Caco-2 (cell line): ENCODE data around the gene SEMA4B. TPM values are rescaled to one million over a fixed set of nuclear protein-coding genes. Genes with fewer than 3 reads are reported as not detected.

Source experiments
- BruUV-seq: library from RNA; stranded (reverse); fragments of 400-500 nt; replicated peaks from 2 replicates; lab custom pipeline; 2021; lab: Mats Ljungman, UMichigan
- CTCF ChIA-PET: fragments of 300-600 bp; sonication (Branson Sonifier 250); formaldehyde crosslinking; loops from one replicate; lab custom pipeline; 2022; ENCODE audit warnings: antibody characterized with exemption; lab: Charles Lee
- POLR2A ChIA-PET: fragments of 300-600 bp; sonication (Branson Sonifier 250); formaldehyde crosslinking; loops from one replicate; lab custom pipeline; 2022; ENCODE audit warnings: antibody characterized with exemption; lab: Charles Lee
- DNase-seq, 2 experiments: peaks; one replicate each; pipeline versions ENCODE4 v3.0.0 to v3.0.0-alpha.2; 2020 to 2022
- H3K27me3 ChIP-seq: replicated peaks from 2 replicates; pipeline ENCODE4 v1.6.0; 2011; ENCODE audit warnings: low read length; ENCODE audit not compliant: control insufficient read depth, insufficient read depth
- H3K36me3 ChIP-seq: 2 replicates; pipeline ENCODE4 v1.5.1; 2011; ENCODE audit warnings: low read length; ENCODE audit not compliant: control insufficient read depth, insufficient read depth
- H3K4me1 ChIP-seq: fragments of 250-450 bp; sonication (Bioruptor Pico); 2 replicates; pipeline ENCODE4 v1.5.1; 2020; ENCODE audit warnings: mild to moderate bottlenecking
- H3K4me3 ChIP-seq: 2 replicates; pipeline ENCODE4 v1.5.1; 2011; ENCODE audit warnings: low read depth, mild to moderate bottlenecking, control low read depth, low read length
- H3K9me3 ChIP-seq: fragments of 250-450 bp; sonication (Bioruptor Pico); 2 replicates; pipeline ENCODE4 v1.5.1; 2020; ENCODE audit warnings: mild to moderate bottlenecking, moderate library complexity
- H3K27ac Mint-ChIP-seq: one replicate; pipeline ENCODE4 v1.8.0; 2022; ENCODE audit warnings: mixed read lengths; ENCODE audit not compliant: unreplicated experiment
- H3K27me3 Mint-ChIP-seq: one replicate; pipeline ENCODE4 v1.8.0; 2022; ENCODE audit warnings: mixed read lengths; ENCODE audit not compliant: insufficient read depth, unreplicated experiment
- H3K36me3 Mint-ChIP-seq: one replicate; pipeline ENCODE4 v1.8.0; 2022; ENCODE audit warnings: mild to moderate bottlenecking, mixed read lengths; ENCODE audit not compliant: insufficient read depth, unreplicated experiment
- H3K4me1 Mint-ChIP-seq: one replicate; pipeline ENCODE4 v1.8.0; 2022; ENCODE audit warnings: low read depth, mixed read lengths; ENCODE audit not compliant: unreplicated experiment
- H3K4me3 Mint-ChIP-seq: one replicate; pipeline ENCODE4 v1.8.0; 2022; ENCODE audit warnings: mild to moderate bottlenecking, moderate library complexity, mixed read lengths; ENCODE audit not compliant: unreplicated experiment
- H3K9me3 Mint-ChIP-seq: one replicate; pipeline ENCODE4 v1.8.0; 2022; ENCODE audit warnings: mixed read lengths; ENCODE audit not compliant: unreplicated experiment
- intact Hi-C: fragments of 100-400 bp; cut with micrococcal nuclease; formaldehyde crosslinking; loops from one replicate; pipeline ENCODE4 v1.10.0; 2022; ENCODE audit not compliant: unreplicated experiment
- total RNA-seq: library from RNA; stranded (reverse); gene quantifications from 2 replicates; pipeline ENCODE4 v1.2.3, GENCODE V29; 2022
- TF ChIP-seq, protein P1 (sequence below), 2 experiments: fragments of 200-600 bp in 1 of 2; IDR thresholded peaks; 1 replicate in 1 of 2; 2 replicates in 1 of 2; pipeline versions ENCODE4 v1.5.1 to v1.8.0; 2011 to 2022; ENCODE audit warnings: antibody characterized with exemption in 1 of 2, control low read depth in 1 of 2, inconsistent platforms in 1 of 2, low read depth in 1 of 2, low read length in 1 of 2, mild to moderate bottlenecking in 1 of 2, moderate library complexity in 1 of 2; ENCODE audit not compliant: insufficient read depth in 1 of 2, severe bottlenecking in 1 of 2, unreplicated experiment in 1 of 2

SEMA4B gene
- total RNA-seq, 1 experiment from 2014 or later, result 13.9 TPM

DNA sequence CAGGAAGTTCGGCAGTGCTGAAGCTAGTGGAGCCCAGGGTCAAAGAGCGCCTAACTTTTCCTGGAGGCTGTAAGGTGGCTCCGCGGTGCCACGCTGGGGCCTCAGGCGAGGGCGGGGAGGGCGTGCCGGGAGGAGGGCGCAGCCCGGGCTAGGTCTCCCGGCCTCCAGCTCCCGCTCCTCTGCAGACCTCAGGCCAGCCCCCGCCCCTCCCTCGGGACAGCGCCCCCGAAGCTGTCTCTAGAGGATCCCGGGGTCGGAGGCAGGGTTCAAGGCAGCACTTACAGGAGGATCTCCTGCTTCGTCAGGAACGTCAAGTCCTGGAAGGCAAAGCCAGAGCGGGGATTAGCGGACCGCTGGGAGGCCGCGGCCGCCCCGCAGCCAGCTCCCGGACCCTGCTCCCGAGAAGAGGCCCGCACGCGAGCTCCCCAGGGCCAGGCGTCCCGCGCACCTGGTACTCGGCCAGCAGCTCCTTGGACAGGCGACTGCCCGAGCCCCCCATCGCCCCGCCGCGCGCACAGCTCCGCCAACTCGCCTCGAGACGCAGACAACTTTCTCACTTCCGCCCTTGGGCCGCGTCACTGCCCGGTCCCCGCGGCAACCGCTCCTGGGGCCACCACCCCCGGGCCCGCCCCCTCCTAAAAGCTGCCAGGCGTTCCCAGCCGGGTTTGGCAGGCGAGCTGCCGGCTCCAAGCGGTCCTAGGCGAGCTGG lies 32.4 kb downstream of the SEMA4B start, which contains the start of gene CIB1:
Gene CIB1, minus strand, starts transcription at position 555 of the 709 bp plus-strand sequence. Its CDS starts 56 bp downstream, at position 499.
- POLR2A ChIA-PET, result interaction anchor here (0.5 to 1.9 kb wide), 24 partner anchors 11 to 603 kb away, joined by 3 to 23 read pairs (median 4); partner anchors contain the start of genes IQGAP1, NGRN, SEMA4B and TTLL13
- Mint-ChIP-seq H3K27ac (peak within 1 kb of the TSS; percentile 88), H3K4me3 (peak within 1 kb of the TSS; percentile 80), H3K9me3 (no peaks in the 10 kb centered on the region), H3K27me3 (no peaks in the 10 kb centered on the region), H3K36me3 (no peaks in the 10 kb centered on the region), H3K4me1 (peaks cover 16% of the 10 kb centered on the region)
- Histone ChIP-seq H3K4me1 (no peaks in the 10 kb centered on the region; the same call in 1 of the 2 replicates), H3K36me3 (no peaks in the 10 kb centered on the region; the same call in 1 of the 2 replicates), H3K27me3 (no peaks in the 10 kb centered on the region), H3K9me3 (no peaks in the 10 kb centered on the region), H3K4me3 (peak within 1 kb of the TSS; percentile 63)
- peak; percentile 96 to 97 for DNase-seq
- intact Hi-C loops, result loop anchor here (1.0 to 5.0 kb wide), 3 partner anchors 16 to 49 kb away; partner anchors contain the start of genes NGRN and TTLL13
- TF ChIP-seq, protein P1, sequence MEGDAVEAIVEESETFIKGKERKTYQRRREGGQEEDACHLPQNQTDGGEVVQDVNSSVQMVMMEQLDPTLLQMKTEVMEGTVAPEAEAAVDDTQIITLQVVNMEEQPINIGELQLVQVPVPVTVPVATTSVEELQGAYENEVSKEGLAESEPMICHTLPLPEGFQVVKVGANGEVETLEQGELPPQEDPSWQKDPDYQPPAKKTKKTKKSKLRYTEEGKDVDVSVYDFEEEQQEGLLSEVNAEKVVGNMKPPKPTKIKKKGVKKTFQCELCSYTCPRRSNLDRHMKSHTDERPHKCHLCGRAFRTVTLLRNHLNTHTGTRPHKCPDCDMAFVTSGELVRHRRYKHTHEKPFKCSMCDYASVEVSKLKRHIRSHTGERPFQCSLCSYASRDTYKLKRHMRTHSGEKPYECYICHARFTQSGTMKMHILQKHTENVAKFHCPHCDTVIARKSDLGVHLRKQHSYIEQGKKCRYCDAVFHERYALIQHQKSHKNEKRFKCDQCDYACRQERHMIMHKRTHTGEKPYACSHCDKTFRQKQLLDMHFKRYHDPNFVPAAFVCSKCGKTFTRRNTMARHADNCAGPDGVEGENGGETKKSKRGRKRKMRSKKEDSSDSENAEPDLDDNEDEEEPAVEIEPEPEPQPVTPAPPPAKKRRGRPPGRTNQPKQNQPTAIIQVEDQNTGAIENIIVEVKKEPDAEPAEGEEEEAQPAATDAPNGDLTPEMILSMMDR (IDR thresholded peaks at IDR 0.05; ENCODE audit: insufficient read depth in 1 of 2, low read depth in 1 of 2, low read length in 1 of 2, severe bottlenecking in 1 of 2, unreplicated experiment in 1 of 2), result no peak
- TSS peak; percentile 59 for BruUV-seq
- CTCF ChIA-PET, result interaction anchor here (0.5 to 3.1 kb wide), 21 partner anchors 9 to 638 kb away, joined by 3 to 37 read pairs (median 4); partner anchors contain the start of gene TTLL13

DNA sequence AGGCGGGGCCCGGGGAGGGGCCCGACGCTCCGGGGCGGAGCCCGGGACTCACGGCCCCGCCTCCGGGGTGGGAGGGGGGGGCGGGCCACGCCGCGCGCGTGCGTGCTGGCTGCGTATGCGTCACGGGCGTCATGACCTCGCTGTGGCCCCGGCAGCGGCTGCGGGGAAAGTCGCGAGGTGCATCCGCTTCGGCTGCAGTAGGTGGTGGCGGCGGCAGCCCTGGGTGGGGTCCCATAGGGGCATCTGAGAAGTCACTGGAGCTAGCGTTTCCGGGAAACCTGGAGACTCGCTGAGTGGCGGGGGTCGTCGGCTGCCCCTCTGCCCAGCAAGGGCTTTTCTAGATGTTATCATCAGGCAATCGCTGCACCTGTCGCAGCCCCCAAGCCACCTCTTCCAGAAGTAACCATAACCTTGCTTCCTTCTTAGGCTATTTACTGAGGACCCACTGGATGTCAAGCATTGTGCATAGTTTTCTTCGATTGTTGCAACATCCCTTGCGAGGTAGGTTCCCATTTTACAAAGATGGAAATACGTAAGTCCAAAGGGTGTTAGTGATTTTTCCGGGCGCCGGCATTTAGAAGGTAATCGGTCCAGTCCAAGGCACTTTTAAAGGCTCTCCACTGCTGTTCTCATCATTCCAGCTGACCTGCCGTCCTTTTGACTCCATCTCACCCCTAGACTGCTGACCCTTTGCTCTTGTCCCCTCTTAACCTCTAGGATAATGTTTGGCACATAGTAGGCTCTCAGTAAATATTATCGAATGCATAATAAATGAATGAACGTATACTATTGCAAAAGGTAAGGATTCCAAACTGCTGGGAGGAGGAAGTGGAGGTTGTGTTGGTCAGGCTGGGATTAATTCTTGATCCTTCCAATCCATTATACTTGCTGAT lies 33.2 kb downstream of the SEMA4B start, which contains the start of gene GDPGP1:
Gene GDPGP1, plus strand, starts transcription at position 114 of the 893 bp plus-strand sequence. CDS start 6,700 bp downstream, outside the sequence.
- peak within 1 kb of the TSS; percentile 80 for H3K4me3 Mint-ChIP-seq
- DNase-seq, result no peak
- Histone ChIP-seq H3K9me3 (no peaks in the 10 kb centered on the region), H3K27me3 (no peaks in the 10 kb centered on the region), H3K4me3 (peak within 1 kb of the TSS; percentile 63), H3K36me3 (no peaks in the 10 kb centered on the region; the same call in 1 of the 2 replicates), H3K4me1 (no peaks in the 10 kb centered on the region; the same call in 1 of the 2 replicates)
- no peaks in the 10 kb centered on the region for H3K27me3 Mint-ChIP-seq
- ChIA-PET CTCF (interaction anchor here (0.5 to 3.1 kb wide), 18 partner anchors 10 to 637 kb away, joined by 3 to 37 read pairs (median 4); partner anchors contain the start of gene TTLL13), POLR2A (interaction anchor here (0.5 to 1.9 kb wide), 20 partner anchors 10 to 494 kb away, joined by 3 to 23 read pairs (median 4); partner anchors contain the start of genes IQGAP1, NGRN, SEMA4B and TTLL13)
- peaks cover 16% of the 10 kb centered on the region for H3K4me1 Mint-ChIP-seq
- TF ChIP-seq, protein P1 (IDR thresholded peaks at IDR 0.05; ENCODE audit: insufficient read depth in 1 of 2, low read depth in 1 of 2, low read length in 1 of 2, severe bottlenecking in 1 of 2, unreplicated experiment in 1 of 2), result no peak
- BruUV-seq, result TSS peak; percentile 76
- no peaks in the 10 kb centered on the region for H3K36me3 Mint-ChIP-seq
- intact Hi-C loops, result loop anchor here (1.0 to 5.0 kb wide), 2 partner anchors 31 to 48 kb away; partner anchors contain the start of gene NGRN
- H3K9me3 Mint-ChIP-seq, result no peaks in the 10 kb centered on the region
- peak within 1 kb of the TSS; percentile 88 for H3K27ac Mint-ChIP-seq
